Kasumi-1 (cell line): ENCODE measurements around the gene EYA4.

ENCODE experiments used
- DNase-seq, 2 experiments: peaks; one replicate each; lab custom pipeline; 2025; lab: John Stamatoyannopoulos, UW

Gene EYA4

DNA sequence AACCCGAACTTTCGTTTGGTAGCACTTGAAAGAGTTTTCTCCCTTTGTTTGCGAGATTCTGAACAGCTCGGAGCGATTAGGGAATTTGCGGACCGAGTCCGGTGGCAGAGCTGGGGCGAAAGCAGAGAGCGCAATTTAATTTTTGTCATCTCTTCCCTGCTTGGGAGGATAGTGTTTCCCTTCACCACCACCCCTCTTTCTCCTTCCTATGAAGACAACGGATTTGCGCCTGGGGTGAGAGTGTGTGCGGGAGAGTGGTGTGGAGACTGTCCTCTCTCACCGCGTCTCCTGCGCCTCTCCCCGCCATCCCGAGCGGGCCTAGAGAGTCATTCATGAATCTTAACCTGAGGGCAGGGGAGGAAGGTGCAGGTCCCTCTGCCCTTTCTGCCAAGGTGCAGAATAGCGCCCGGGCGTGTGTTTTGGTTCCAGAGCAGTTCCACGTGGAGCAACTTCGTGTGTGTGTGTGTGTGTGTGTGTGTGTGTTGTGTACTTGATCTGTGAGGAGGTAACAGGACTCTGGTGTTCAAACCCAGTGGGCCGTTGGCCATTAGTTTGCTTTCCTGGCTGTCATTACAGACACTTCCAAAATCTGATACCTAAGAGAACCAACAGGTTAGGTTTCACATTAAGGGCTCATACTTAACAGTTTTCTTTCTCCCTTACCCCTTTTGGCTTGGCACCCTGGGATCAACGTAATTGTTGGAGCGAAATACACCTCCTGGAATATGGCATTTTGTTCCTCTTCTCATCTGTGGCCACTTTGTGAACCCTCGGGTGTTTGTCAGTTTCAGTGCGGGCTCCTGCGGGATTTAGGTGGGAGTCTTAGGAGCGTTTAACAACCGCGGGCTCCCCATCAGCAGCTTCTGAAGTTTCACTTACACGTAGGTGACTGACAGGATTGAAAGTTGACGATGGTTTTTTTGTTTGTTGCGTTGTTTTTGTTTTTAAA lies 1.8 kb downstream of the EYA4 start:
- no peak for DNase-seq

DNA sequence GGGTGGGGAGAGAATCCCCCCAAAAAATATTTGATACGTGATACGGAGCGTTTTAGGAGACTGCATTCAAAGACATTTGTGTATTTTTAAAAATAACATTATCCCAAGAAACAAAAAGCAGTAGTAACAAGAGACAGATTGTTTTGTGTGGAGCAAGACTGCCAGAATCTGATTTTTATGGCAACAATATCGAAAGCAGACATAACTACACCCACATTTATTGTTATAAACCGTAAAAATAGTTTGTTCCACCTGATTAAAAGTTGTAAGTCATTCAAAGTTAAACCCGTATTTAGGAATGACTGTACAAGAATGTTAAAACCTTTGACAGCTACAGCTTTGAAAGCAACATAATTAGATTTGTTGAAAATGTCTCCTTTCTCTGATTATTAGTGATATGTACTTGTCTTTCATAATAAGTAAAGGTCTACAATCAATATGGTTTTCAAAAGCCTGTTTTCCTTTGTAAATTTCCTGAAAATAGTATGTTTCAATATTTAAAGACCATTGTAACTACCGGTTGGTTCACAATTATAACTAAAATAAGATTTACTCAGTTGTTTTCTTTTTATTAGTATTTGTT lies 2.7 kb downstream of the EYA4 start:
- DNase-seq, result no peak

DNA sequence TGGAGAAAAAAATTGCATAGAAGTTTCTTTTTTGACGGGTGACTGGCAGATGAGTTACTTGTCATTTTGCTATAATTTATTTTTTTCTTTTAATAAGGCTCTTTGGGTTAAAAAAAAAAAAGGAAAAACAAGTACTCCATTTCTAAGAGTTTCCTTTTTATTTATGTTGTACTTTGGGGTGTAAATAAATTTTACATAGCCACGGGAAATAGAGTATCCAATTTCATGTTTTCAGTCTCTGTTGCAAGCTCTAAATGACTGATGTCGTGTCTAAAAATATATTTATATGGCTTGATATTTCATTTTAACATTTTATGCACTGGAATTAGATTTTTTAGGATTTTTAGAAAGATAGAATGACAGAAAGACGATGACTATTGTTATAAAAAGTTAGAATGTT lies 3.4 kb downstream of the EYA4 start:
- DNase-seq, result no peak

DNA sequence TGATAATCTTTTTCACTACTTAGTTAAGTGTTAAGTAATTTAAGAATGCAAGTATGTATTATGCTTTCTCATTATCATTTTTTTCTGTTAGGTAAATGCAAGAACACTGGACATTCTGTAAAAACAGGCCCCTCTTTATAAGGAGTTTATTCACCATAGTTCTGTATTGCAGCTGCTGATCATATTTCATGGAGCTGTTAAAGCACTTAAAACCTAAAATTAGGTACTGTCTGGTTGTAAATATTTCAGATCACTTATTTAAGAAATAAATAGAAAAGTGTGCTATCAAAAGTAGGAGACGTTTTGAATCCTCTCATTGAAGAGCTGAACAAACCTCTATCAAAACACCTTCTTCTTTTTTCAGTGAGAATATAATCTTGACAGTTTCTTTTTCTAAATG lies 3.9 kb downstream of the EYA4 start:
- DNase-seq, result no peak

- DNase-seq, result no peak
Measured at GRCh38 chr6:133245422-133245903, 4.3 kb downstream of the EYA4 start.

DNA sequence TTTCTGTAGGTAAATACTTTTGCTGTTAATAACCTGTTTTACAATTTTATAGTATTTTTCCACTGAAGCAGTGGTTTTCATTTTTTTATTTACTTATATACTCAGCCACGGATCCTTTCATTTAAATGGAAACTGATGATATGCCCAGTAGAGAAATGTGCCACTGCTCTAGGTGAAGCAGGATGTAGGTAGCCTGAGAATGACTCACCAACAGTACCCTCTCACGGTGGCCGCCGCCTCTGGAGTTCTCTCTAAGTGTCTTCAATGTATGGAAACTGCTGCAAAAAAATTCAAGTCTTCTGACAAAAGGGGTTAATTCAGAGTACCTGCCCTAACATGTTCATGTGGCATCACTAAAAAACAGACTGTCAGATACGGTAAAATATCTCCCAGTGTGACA lies 6.4 kb downstream of the EYA4 start:
- no peak for DNase-seq

DNA sequence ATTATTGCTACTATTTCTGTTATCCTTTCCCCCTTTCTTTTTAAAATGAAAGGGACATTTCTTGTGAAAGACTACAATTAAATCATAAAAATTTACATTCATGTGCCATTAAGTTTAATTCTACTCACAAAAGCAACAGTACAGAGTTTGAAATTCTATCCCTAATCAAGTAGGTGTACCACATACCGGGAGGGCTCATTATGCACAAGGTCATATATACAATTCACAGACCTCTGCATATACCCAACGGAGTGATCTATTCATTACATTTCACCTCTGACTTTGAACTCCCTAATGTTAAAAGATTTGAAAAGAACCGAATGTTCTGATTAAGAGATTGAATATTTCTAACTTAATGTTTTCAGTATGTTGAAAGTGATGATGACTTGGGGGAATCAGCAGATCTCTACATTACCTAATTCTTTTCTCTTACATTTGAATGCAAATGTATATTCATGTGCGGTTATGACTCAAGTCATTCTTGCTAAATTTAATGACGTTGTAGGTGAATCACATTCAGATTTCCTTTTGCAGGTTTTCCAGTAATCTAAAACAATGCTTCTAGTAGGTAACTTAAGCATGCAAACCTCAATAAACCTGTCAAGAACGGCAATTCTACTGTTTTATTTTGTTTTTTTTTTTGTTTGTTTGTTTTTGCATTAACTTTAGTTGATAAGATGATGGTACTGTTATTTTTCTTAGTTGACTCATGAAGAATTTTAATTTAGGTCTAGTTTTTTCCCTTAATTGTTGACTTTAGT lies 7.3 kb downstream of the EYA4 start:
- no peak for DNase-seq

DNA sequence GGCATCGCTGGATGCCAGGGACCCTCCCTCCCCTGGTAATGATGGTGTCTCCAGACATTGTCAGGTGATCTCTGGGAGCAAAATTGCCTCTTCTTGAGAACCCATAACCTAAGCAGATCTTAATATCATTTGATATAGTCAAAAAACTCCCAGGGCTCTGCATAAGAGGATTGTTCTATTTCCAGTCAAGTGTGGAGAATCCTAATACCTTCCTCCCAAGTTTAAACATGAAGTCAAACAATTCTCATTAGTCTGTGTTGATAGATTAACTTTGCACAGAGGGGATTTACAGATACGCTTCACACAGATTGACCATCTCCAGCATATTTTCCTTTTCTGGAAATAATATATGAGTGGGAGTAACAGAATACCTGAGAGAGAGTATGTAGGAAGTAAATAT lies 10.5 kb downstream of the EYA4 start:
- DNase-seq, result no peak

- DNase-seq, result peak in 1 of 2 experiments; percentile 4
Measured at GRCh38 chr6:133254552-133255228, 13.5 kb downstream of the EYA4 start.

DNA sequence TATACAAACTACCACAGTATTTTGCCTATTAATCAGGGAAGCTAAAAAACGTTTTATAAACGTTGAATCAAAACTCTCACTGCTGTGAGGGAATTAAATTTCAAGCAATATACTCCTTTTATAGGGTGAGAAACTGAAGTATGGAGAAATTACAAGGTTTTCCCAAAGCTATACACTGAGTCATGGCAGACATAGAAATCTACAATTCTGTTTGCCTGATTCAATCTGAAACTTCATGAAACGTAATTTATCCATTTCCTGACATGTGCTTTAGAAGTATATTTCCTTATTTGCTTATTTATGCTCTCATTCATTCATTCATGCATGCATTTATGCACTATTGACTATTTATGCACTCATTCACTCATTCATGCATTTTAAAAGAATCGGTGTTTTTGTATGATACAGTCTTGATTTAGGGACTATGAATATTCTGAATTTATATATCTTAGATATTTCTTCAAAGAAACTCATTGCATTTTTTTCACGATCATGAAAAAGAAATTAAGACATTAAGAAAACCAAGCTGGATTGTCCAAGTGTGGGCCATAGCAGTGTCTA lies 16.5 kb downstream of the EYA4 start:
- no peak for DNase-seq

- DNase-seq, result no peak
Measured at GRCh38 chr6:133259561-133259960, 18.4 kb downstream of the EYA4 start.

GRCh38 chr6:133262804-133263203 lies 21.6 kb downstream of the EYA4 start:
- DNase-seq, result no peak

DNA sequence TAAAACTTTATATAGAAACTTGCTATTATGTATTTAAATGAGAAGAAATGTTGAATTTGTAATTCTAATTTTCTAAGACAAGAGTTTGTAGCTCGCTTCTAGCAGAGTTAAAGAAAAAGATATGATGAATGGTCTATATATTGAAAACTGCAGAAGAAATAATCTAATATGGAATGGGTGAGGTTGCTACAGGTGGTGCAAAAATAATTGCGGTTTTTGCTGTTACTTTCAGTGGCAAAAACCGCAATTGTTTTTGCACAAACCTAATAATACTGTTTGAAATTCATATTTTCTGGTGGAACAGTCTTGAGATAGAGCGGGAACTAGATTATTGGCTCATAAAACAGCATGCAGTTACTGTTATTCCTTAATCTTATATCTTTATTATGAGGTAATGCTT lies 23.9 kb downstream of the EYA4 start:
- DNase-seq, result no peak

DNA sequence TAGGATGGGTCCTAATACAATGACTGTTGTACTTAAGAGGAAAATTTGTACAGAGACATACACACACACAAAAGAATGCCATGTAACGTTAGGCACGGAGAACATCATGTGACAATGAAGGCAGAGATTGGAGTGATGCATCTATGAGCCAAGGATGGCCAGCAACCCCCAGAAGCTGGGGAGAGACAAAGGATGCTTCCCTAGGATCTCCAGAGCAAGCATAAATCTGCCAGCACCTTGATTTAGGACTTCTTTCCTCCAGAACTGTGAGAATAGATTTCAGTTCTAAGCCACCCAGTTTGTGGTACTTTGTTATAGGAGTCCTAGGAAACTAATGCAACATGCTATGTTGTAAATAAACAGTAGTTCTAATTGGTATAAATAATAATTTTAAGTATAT lies 25.0 kb downstream of the EYA4 start:
- DNase-seq, result no peak

- no peak for DNase-seq
Measured at GRCh38 chr6:133268621-133269020, 27.5 kb downstream of the EYA4 start.

DNA sequence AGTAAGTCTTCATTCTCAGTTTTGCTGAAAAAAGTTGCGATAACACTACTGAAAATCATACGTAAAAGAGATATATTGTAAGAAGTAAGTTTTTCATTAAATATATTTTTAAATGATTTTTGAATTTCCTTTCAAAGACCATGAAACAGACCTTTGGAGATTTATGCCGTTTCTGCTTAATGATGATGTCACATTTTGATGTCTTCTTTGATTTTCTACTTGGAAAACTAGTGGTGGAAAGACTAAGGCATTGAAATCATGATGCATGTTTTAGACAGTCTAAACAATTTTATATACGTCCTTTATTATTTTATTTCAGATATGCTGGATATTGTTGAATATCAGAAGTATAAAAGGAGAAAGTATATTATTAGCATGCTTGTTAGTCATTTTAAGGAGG lies 33.7 kb downstream of the EYA4 start:
- DNase-seq, result no peak

DNA sequence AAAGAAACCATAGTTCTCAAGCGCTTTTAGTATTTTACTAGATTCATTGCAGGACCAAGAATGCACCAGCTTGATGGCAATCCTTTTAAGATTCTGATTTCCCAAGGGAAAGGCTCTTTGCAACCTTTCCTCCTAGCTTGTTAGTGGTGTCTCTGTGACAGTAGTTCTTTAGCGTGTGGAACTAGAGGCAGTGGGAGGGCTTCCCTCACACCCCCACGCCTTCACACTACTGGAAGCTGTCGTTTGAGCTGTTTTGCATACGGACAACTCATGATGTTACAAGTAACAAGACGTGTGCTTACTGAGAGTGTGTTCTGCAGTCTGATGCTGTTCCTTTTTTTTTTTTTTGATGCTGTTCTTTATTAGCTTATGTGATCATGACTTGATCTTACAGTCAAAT lies 34.1 kb downstream of the EYA4 start:
- DNase-seq, result no peak

- DNase-seq, result no peak
Measured at GRCh38 chr6:133277228-133277899, 36.2 kb downstream of the EYA4 start.

- no peak for DNase-seq
Measured at GRCh38 chr6:133277900-133278545, 36.9 kb downstream of the EYA4 start.

- DNase-seq, result peak; percentile 33 to 58
Measured at GRCh38 chr6:133286765-133287164, 45.6 kb downstream of the EYA4 start.

GRCh38 chr6:133288662-133289061 lies 47.5 kb downstream of the EYA4 start:
- no peak for DNase-seq
